Stimulated activated CD8-positive, alpha-beta memory T cell treated with anti-CD3 and anti-CD28 coated beads, Interleukin-7, amount 100 ng/mL, for 24 hours (primary cell): ENCODE data around the gene ZNF618.

Experiments
- DNase-seq: peaks from one replicate; pipeline ENCODE4 v3.0.0-alpha.2; 2020; ENCODE audit warnings: low read depth

ZNF618 gene

GRCh38 chr9:114084282-114085073 is 208.4 kb downstream of the ZNF618 start:
- no peak for DNase-seq

GRCh38 chr9:114085387-114085789 is 209.3 kb downstream of the ZNF618 start:
- no peak for DNase-seq

- no peak for DNase-seq
Measured at GRCh38 chr9:114086009-114086408, 209.9 kb downstream of the ZNF618 start.

GRCh38 chr9:114086607-114087006 is 210.5 kb downstream of the ZNF618 start:
- DNase-seq, result no peak

GRCh38 chr9:114087721-114088120 is 211.6 kb downstream of the ZNF618 start:
- no peak for DNase-seq

- no peak for DNase-seq
Measured at GRCh38 chr9:114088571-114089170, 212.6 kb downstream of the ZNF618 start.

- no peak for DNase-seq
Measured at GRCh38 chr9:114089206-114089840, 213.2 kb downstream of the ZNF618 start.

- no peak for DNase-seq
Measured at GRCh38 chr9:114090798-114091197, 214.7 kb downstream of the ZNF618 start.

GRCh38 chr9:114091711-114092110 is 215.6 kb downstream of the ZNF618 start:
- no peak for DNase-seq

- DNase-seq, result no peak
Measured at GRCh38 chr9:114092336-114092735, 216.2 kb downstream of the ZNF618 start.

- DNase-seq, result no peak
Measured at GRCh38 chr9:114093031-114093471, 216.9 kb downstream of the ZNF618 start.

- DNase-seq, result no peak
Measured at GRCh38 chr9:114093761-114094505, 217.8 kb downstream of the ZNF618 start.

GRCh38 chr9:114094971-114095370 is 218.9 kb downstream of the ZNF618 start:
- no peak for DNase-seq

GRCh38 chr9:114096041-114096511 is 220.0 kb downstream of the ZNF618 start:
- DNase-seq, result no peak

- DNase-seq, result no peak
Measured at GRCh38 chr9:114096866-114097612, 220.9 kb downstream of the ZNF618 start.

GRCh38 chr9:114097613-114098020 is 221.5 kb downstream of the ZNF618 start:
- no peak for DNase-seq

GRCh38 chr9:114098021-114098935 is 222.2 kb downstream of the ZNF618 start:
- DNase-seq, result no peak

GRCh38 chr9:114098936-114099668 is 223.0 kb downstream of the ZNF618 start, which contains the start of gene KIF12:
KIF12 (minus strand) TSS chr9:114099292; CDS start chr9:114099276, 16 bp downstream.
- DNase-seq, result no peak

GRCh38 chr9:114099669-114100270 is 223.7 kb downstream of the ZNF618 start:
- no peak for DNase-seq
